Placental epithelial cell (primary cell): ENCODE data around the gene LHFPL5. TPM values are rescaled to one million over a fixed set of nuclear protein-coding genes. Genes with fewer than 3 reads are reported as not detected.

Experiments used
- total RNA-seq: library from RNA; depleted of rRNA; stranded (reverse); fragments of >200 nt; gene quantifications from 2 replicates; pipeline ENCODE4 v1.2.3, GENCODE V29; 2012

Gene LHFPL5
- not detected in 2 replicates for total RNA-seq

GRCh38 chr6:35804996-35805736, at the start of gene LHFPL5:
Gene LHFPL5, plus strand, starts transcription at chr6:35805352. Its CDS starts 319 bp downstream, at chr6:35805671.

GRCh38 chr6:35776364-35777215, 28.6 kb upstream of the LHFPL5 start, which contains the start of gene CLPSL2:
Gene CLPSL2, plus strand, starts transcription at chr6:35776598. Its CDS starts 21 bp downstream, at chr6:35776619.

GRCh38 chr6:35780719-35781118, 24.4 kb upstream of the LHFPL5 start, which contains the start of gene CLPSL1:
Gene CLPSL1, plus strand, starts transcription at chr6:35781019. Its CDS starts 92 bp downstream, at chr6:35781111.

Other genes starting within 250 kb of the LHFPL5 start
- 75.4 and 82.8 TPM in 2 replicates for gene FKBP5, start 116.4 kb upstream of the LHFPL5 start, total RNA-seq
- 0.65 and 0.79 TPM in 2 replicates for gene ARMC12, start 68.3 kb upstream of the LHFPL5 start, total RNA-seq
- gene CLPSL2, start 28.8 kb upstream of the LHFPL5 start, total RNA-seq, result not detected in 2 replicates
- not detected in 2 replicates for gene CLPSL1, start 24.3 kb upstream of the LHFPL5 start, total RNA-seq
- not detected in 2 replicates for gene CLPS, start 8.0 kb upstream of the LHFPL5 start, total RNA-seq
- 73.0 and 166 TPM in 2 replicates for gene SRPK1, start 115.7 kb downstream of the LHFPL5 start, total RNA-seq
- gene SLC26A8, start 219.3 kb downstream of the LHFPL5 start, total RNA-seq, result not detected in 2 replicates
- 56.9 and 78.0 TPM in 2 replicates for gene MAPK14, start 222.5 kb downstream of the LHFPL5 start, total RNA-seq